HG02884 (cell line): Measurements from ENCODE around the gene ITSN1.
"Not testable (repeated sequence)": the region's sequence is repeated elsewhere in the genome, so short reads cannot be mapped to it uniquely, and the experiment has no call there.

Experiments used
- ATAC-seq: cut with Tn5 transposase; IDR thresholded peaks from one replicate; pipeline ENCODE4 v1.9.1; 2021; ENCODE audit warnings: mild to moderate bottlenecking, moderate library complexity; ENCODE audit not compliant: unreplicated experiment

ITSN1 gene

GRCh38 chr21:33642027-33642895 is at the start of gene ITSN1:
Gene ITSN1 (plus strand): TSS chr21:33642501. CDS start chr21:33718829, 76,328 bp downstream.
- ATAC-seq, result peak; percentile 84

GRCh38 chr21:33598051-33598450 is 44.2 kb upstream of the ITSN1 start:
- ATAC-seq, result no peak

GRCh38 chr21:33608559-33608958 is 33.7 kb upstream of the ITSN1 start:
- no peak for ATAC-seq

DNA sequence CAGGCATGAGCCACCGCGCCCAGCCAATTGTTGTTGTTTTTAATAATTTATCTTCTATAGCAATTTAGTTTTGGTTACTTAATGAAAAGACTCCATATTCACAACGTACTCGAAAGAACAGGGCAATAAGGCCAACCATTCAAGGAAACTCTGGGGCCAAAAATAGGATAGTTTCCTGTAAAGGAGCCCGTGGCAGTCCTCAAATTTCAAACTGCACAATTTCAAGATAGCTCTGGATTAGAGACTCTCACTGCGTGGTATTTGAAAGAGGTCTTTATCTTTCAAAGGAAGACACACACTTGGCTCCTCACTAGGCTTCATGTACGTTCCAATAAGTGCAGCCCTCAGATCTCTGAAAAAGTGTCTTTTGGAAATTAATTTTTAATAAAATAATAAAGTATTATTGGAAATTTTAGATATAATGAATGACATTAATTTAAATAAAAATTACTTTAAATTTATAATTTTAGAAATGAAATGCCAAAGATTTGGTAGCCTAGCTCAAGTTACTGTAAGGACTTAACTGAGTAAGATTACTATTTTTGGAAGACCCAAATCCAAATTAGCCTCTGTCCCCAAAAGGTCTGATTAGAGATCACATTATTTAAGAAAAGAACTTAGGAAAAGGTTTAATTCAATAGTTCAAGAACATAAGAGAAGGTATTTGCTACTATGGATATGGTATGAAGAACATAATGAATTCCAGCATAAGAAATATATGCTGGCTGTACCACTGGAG is 31.1 kb upstream of the ITSN1 start:
- no peak for ATAC-seq

DNA sequence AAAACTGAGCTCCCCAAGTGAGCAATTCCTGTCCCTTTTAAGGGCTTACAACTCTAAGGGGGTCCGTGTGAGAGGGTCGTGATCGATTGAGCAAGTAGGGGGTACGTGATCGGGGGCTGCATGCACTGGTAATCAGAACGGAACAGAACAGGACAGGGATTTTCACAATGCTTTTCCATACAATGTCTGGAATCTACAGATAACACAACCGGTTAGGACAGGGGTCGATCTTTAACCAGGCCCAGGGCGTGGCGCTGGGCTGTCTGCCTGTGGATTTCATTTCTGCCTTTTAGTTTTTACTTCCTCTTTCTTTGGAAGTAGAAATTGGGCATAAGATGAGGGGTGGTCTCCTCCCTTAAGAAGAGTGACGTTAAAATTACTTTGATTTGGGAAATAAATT is 24.7 kb upstream of the ITSN1 start:
- ATAC-seq, result not testable (repeated sequence)

DNA sequence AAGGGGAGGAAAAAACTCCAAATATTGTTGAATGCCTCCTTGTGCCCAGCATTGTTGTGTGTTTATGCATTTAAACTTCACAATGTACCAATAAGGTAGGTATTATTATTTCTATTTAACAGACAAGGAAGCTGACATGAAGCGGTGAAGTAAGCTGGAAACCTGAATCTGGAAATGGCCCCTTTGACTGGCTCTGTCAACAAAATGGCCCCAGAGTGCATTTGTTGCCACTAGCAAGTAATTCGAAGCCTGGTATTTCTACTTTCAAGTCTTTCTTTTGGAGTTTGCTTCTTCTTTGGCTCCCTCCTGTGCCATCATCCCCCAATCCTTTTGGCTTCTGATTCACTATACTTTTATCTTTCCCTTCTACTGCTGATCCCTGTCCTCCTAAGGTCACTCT is 23.9 kb upstream of the ITSN1 start:
- no peak for ATAC-seq

DNA sequence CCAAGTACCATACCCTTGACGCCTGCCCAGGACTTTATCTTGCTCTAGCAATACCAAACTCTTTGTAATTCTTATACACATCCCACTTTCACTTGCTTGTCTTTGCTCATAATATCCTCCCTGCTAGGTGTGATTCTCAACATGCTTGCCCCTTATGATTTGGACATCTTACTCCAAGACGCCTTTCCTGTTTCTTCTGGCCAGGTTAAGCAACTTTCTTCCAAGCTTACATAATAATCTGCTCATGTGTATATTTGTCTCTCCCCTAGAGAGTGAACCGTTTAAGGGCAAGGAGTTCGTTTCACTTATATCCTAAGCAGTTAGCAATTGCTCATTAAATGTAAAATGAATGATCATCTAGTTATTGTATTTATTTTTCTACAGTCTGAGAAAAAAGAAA is 22.6 kb upstream of the ITSN1 start:
- ATAC-seq, result no peak

GRCh38 chr21:33622253-33622652 is 20.0 kb upstream of the ITSN1 start:
- no peak for ATAC-seq

DNA sequence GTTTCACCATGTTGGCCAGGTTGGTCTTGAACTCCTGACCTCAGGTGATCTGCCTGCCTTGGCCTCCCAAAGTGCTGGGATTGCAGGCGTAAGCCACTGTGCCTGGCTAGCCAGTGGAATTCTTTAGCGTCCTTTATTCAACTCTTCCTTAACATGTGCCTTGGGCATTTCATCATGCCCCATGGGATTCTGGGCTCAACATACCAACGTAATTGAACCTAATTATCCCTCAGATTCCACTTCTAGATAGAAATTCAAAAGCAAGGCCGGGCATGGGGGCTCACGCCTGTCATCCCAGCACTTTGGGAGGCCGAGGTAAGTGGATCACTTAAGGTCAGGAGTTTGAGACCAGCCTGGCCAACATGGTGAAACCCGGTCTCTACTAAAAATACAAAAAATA is 16.1 kb upstream of the ITSN1 start:
- ATAC-seq, result not testable (repeated sequence)

DNA sequence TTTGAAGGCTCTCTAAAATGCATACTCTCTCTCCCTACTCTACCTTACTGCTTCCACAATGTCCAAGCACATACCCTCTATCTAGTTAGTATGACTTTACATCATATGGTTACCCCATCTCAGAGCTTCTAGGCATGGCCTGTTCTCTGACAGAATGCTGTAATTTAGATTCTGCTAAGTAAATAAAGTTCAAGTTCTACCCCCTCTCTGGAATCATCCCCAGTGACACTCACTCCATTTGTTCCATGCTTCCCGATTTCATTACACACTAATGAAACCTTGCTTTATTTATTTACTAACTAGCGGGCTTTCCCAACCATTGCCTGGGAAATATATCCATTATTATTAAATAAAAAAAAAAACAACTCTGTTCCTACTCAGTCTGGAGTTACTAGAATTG is 8.0 kb upstream of the ITSN1 start:
- ATAC-seq, result no peak

GRCh38 chr21:33640697-33641351 is 1.5 kb upstream of the ITSN1 start:
- no peak for ATAC-seq

DNA sequence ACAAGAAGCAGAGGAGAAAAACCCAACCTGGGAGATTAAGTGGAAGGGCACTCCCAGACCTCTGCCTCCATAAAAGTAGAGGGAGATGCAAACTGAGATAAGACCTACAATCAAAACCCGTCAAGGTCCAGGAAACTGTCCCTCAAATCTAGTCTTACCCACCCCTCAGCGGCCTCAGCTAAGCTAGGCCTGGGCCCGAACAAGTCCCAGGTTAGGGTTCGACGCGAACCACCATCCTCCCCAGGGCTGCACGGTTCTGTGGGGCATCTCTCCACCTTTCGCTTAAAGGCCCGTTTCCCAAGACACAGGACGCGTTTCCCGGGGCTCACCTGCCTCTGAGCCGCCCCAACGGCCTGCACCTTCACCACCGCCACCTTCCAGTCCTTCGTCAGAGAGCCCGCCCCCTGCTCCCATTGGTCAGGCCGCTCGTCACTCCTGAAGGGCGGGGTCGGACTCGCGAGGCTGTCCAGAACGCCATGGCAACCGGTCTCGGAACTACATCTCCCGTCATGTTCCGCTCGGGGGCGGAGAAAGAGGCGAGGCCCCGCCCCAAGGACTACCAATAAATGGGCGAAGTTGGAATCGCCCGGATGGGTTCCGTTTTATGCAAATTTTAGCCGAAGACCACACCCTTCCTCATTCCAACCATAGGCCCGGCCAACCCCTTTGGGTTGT is 812 bp upstream of the ITSN1 start, which contains the start of gene CRYZL1:
Gene CRYZL1 (minus strand): TSS at position 390 of the 675 bp plus-strand sequence. CDS start 10,190 bp downstream, outside the sequence.
- peak; percentile 78 for ATAC-seq

DNA sequence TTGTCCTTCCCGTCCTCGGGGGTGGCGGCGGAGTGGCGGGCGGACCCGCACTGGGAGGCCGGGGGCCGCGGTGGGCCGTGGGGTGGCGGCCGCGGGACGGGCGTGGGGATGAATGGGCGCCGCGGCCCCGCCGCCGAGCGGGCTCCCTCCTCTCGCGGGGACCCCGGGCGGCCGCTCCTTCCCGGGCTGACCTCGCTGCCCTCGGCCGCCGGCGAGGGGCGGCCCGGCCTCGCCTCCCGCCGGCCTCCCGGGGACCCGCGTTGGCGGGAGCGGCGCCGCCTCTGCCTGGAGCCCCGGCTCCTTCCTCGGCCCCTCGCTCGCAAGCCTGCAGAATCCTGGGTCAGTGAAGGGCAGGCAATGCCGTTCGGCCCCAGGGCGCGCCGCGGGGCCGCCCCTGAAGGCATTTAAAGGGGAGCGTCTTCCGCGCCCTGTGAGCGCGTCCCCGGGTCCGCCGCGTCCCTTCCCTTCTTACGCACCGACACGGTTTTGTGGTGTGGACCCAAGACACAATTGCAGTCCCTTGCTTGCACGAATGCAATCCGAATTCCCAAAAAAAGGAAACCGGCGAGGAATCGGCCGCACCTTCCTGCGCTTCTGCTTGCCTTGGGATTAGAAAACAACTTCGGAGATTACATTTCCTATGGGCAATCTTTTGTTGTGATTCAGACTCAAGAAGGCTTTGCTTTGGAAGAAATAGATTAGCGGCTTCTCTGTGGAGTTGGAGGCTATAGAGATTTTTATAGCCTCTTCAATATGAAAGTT is 776 bp downstream of the ITSN1 start:
- no peak for ATAC-seq

DNA sequence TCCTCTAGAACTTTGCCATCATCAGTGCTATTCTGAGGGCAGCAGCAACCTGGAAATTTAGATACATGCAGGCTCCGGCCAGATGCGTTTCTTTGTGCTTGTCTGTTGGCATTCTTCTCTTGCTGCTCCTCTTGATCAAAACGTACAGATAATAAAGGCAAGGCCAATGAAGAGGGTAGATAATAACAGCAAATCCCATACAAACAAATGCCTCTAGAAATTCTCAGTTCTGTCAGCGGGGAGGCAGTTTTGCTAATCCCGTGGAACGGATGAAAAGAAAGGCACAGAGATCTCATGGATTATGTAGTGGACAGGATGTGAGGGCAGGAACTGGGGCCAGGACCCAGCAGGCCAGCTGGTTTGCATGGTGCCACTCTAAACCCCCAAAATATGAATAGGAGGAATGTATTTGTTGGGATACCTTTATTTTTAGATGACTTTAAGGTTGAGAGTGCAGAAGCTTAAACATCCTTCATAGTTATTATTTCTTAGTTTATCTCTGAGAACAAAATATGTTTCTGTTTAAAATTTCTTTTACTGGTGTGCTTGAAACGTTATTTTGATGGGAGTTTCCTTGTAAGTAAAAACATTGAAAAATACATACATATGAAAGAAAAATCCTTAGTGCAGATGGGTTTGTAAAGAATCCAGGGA is 1.5 kb downstream of the ITSN1 start:
- no peak for ATAC-seq

DNA sequence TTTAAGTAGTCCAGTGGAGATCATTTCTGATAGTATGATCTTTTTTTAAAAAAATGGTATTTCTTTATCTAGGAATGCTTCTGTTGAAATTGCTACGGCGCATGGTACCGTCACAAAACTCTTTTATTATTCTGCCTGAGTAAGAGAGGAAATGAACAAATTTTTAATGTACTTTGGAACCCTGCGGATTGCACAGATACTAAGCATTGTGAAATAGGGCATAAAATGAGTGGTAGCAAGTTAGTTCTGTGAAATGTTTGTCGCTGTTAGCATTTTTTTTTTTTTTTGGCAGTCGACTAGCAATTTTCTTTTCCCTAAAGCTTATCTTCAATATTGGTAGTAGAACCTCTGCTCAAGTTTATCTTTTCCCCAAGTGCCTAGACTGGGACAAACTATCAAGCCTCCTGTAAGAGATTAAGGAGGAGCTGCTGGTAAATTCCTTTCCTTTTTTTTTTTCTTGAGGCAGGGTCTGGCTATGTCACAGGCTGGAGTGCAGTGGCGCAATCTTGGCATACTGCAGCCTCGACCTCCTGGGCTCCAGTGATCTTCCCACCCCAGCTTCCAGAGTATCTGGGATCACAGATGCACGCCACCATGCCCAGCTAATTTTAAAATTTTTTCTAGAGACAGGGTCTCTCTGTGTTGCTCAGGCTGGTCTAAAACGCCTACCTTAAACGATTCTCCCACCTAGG is 2.2 kb downstream of the ITSN1 start:
- ATAC-seq, result no peak

- no peak for ATAC-seq
Observed at GRCh38 chr21:33645730-33646129, 3.4 kb downstream of the ITSN1 start.

- no peak for ATAC-seq
Observed at GRCh38 chr21:33647587-33647986, 5.3 kb downstream of the ITSN1 start.

DNA sequence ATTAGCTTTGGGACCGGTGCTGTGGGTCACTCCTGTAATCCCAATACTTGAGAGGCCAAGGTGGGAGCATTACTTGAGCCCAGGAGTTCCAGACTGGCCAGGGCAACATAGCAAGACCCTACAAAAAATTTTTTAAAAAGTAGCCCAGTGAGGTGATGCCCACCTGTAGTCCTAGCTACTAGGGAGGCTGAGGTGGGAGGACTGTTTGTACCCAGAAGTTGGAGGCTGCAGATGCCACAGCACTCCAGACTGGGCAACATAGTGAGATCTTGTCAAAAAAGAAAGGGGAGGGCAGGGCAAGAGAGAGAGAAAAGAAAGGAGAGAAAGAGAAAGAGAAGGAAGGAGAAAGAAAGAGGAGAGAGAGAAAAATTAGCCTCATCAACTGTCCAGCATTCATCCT is 6.3 kb downstream of the ITSN1 start:
- ATAC-seq, result no peak

DNA sequence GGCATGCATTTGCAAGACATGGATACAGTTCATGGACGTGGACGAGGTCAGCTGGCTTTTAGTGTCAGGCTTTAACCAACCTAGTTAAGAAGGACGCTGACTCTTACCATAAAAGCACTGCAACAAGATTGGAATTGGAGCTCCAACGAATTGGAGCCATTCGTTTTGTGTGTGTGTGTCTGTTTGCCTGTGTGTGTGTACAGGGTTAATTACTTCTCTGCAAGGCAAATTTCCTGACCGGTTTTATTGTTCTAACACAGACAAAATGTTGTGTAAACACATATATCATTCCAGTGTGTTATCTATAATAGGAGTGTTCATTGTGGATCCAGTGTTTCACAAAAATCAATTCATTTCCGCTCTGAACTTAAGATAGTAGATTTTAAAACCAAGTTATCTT is 7.9 kb downstream of the ITSN1 start:
- ATAC-seq, result no peak
